H1 (cell line): ENCODE data around the gene VEPH1. TPM values are rescaled to one million over a fixed set of nuclear protein-coding genes. Genes with fewer than 3 reads are reported as not detected.

ENCODE experiments used
- CTCF ChIA-PET: fragments of 300-600 bp; sonication (Branson Sonifier 250); formaldehyde crosslinking; loops from one replicate; lab custom pipeline; 2021; ENCODE audit not compliant: partially characterized antibody; lab: Charles Lee
- POLR2A ChIA-PET: fragments of 300-600 bp; sonication (Branson Sonifier 250); formaldehyde crosslinking; loops from one replicate; lab custom pipeline; 2021; ENCODE audit warnings: inconsistent platforms; ENCODE audit not compliant: partially characterized antibody; lab: Charles Lee
- DNase-seq, 2 experiments: peaks; one replicate each; pipeline versions ENCODE4 v3.0.0 to v3.0.0-alpha.2; 2010 to 2022; ENCODE audit warnings: low spot score in 2 of 2, low read depth in 1 of 2, mixed read lengths in 1 of 2
- FAIRE-seq: peaks from 2 replicates; lab custom pipeline; 2011; peaks lifted over from hg19 to GRCh38; lab: Jason Lieb, UNC
- H2AFZ ChIP-seq: 2 replicates; pipeline ENCODE4 v1.8.1; 2012; ENCODE audit warnings: low read length, inconsistent platforms
- H2AK5ac ChIP-seq: 2 replicates; pipeline ENCODE4 v1.6.1; 2013; ENCODE audit warnings: low read depth, low read length
- H2BK120ac ChIP-seq: replicated peaks from 2 replicates; pipeline ENCODE3; 2013; ENCODE audit warnings: low read depth, low read length, inconsistent platforms
- H2BK12ac ChIP-seq: 2 replicates; pipeline ENCODE4 v1.6.1; 2013; ENCODE audit warnings: low read depth, low read length
- H2BK15ac ChIP-seq: 2 replicates; pipeline ENCODE4 v1.6.1; 2013; ENCODE audit warnings: low read length
- H2BK20ac ChIP-seq: 2 replicates; pipeline ENCODE4 v1.6.1; 2013; ENCODE audit warnings: low read length
- H2BK5ac ChIP-seq: 2 replicates; pipeline ENCODE4 v1.6.1; 2013; ENCODE audit warnings: low read depth, low read length
- H3K14ac ChIP-seq: 2 replicates; pipeline ENCODE4 v1.6.1; 2013; ENCODE audit warnings: inconsistent platforms; ENCODE audit not compliant: insufficient read length
- H3K18ac ChIP-seq: 2 replicates; pipeline ENCODE4 v1.6.1; 2013; ENCODE audit warnings: low read length; ENCODE audit errors: extremely low read depth
- H3K23ac ChIP-seq: 2 replicates; pipeline ENCODE4 v1.6.1; 2013; ENCODE audit warnings: inconsistent platforms; ENCODE audit not compliant: insufficient read length
- H3K23me2 ChIP-seq: 2 replicates; pipeline ENCODE4 v1.6.1; 2013; ENCODE audit warnings: low read depth, low read length
- H3K27ac ChIP-seq: 2 replicates; pipeline ENCODE4 v1.6.1; 2011; ENCODE audit warnings: low read depth, low read length, inconsistent platforms
- H3K27me3 ChIP-seq, 4 experiments: replicated peaks in 1 of 4; 1 replicate in 1 of 4; 2 replicates in 3 of 4; pipeline versions ENCODE4 v1.6.1 to v1.8.1; 2011 to 2013; ENCODE audit warnings: low read length in 3 of 4, mild to moderate bottlenecking in 3 of 4, inconsistent platforms in 2 of 4, mixed read lengths in 2 of 4, moderate library complexity in 1 of 4; ENCODE audit not compliant: control insufficient read depth in 3 of 4, insufficient read depth in 3 of 4; ENCODE audit errors: extremely low read depth in 1 of 4
- H3K36me3 ChIP-seq, 4 experiments: 2 replicates each; pipeline versions ENCODE4 v1.6.1 to v1.8.1; 2011 to 2013; ENCODE audit warnings: mild to moderate bottlenecking in 4 of 4, low read length in 3 of 4, moderate library complexity in 2 of 4, control low read depth in 1 of 4, inconsistent platforms in 1 of 4; ENCODE audit not compliant: insufficient read depth in 4 of 4, control insufficient read depth in 2 of 4
- H3K4ac ChIP-seq: replicated peaks from 2 replicates; pipeline ENCODE3; 2013; ENCODE audit warnings: low read length, low read depth, mixed read lengths, inconsistent platforms; ENCODE audit not compliant: insufficient read length
- H3K4me1 ChIP-seq, 4 experiments: replicated peaks in 1 of 4; 1 replicate in 1 of 4; 2 replicates in 3 of 4; pipeline versions ENCODE4 v1.6.1 to v1.8.1; 2011 to 2013; ENCODE audit warnings: low read length in 3 of 4, inconsistent platforms in 2 of 4, mixed read lengths in 1 of 4; ENCODE audit not compliant: insufficient read depth in 4 of 4, control insufficient read depth in 3 of 4
- H3K4me2 ChIP-seq, 2 experiments: 2 replicates each; pipeline versions ENCODE4 v1.6.1 to v1.8.1; 2011 to 2013; ENCODE audit warnings: low read depth in 2 of 2, low read length in 2 of 2, control low read depth in 1 of 2, inconsistent platforms in 1 of 2, mild to moderate bottlenecking in 1 of 2; ENCODE audit not compliant: insufficient read depth in 1 of 2
- H3K4me3 ChIP-seq, 4 experiments: fragments of 200-600, 300-600 bp in 1 of 4; sonication (generic), shearing (Covaris generic), sonication (Bioruptor Twin) in 1 of 4; 2 replicates each; pipeline versions ENCODE4 v1.5.1 to v1.8.1; 2011 to 2016; ENCODE audit warnings: low read length in 4 of 4, low read depth in 3 of 4, control low read depth in 2 of 4, inconsistent platforms in 2 of 4, mild to moderate bottlenecking in 2 of 4, mixed read lengths in 1 of 4, moderate library complexity in 1 of 4; ENCODE audit not compliant: insufficient read depth in 2 of 4; ENCODE audit errors: extremely low read depth in 1 of 4
- H3K56ac ChIP-seq: replicated peaks from 2 replicates; pipeline ENCODE3; 2013; ENCODE audit warnings: low read depth, mild to moderate bottlenecking, mixed read lengths, low read length, inconsistent platforms; ENCODE audit not compliant: insufficient read length
- H3K79me1 ChIP-seq: 2 replicates; pipeline ENCODE4 v1.6.1; 2013; ENCODE audit warnings: low read depth, low read length, control low read depth
- H3K79me2 ChIP-seq, 2 experiments: 2 replicates each; pipeline versions ENCODE4 v1.6.1 to v1.8.1; 2012 to 2013; ENCODE audit warnings: low read length in 2 of 2, mild to moderate bottlenecking in 2 of 2, inconsistent platforms in 1 of 2; ENCODE audit not compliant: insufficient read depth in 2 of 2, control insufficient read depth in 1 of 2
- H3K9ac ChIP-seq, 4 experiments: replicated peaks in 1 of 4; 1 replicate in 1 of 4; 2 replicates in 3 of 4; pipeline versions ENCODE4 v1.6.1 to v1.8.1; 2011 to 2013; ENCODE audit warnings: low read depth in 3 of 4, low read length in 3 of 4, control low read depth in 2 of 4, mild to moderate bottlenecking in 2 of 4, moderate library complexity in 2 of 4, inconsistent platforms in 1 of 4; ENCODE audit errors: extremely low read depth in 1 of 4
- H3K9me3 ChIP-seq, 2 experiments: 2 replicates each; pipeline versions ENCODE4 v1.6.1 to v1.8.1; 2012 to 2013; ENCODE audit warnings: mild to moderate bottlenecking in 2 of 2, moderate library complexity in 2 of 2, control low read depth in 1 of 2, inconsistent platforms in 1 of 2, low read depth in 1 of 2, low read length in 1 of 2, mixed read lengths in 1 of 2; ENCODE audit not compliant: insufficient read depth in 2 of 2
- H4K20me1 ChIP-seq, 2 experiments: replicated peaks in 1 of 2; 2 replicates each; pipeline versions ENCODE3 to v1.8.1; 2011 to 2013; ENCODE audit warnings: inconsistent platforms in 2 of 2, low read length in 2 of 2, mild to moderate bottlenecking in 1 of 2; ENCODE audit not compliant: insufficient read depth in 2 of 2, control insufficient read depth in 1 of 2
- H4K5ac ChIP-seq: 2 replicates; pipeline ENCODE4 v1.6.1; 2013; ENCODE audit warnings: low read length, low read depth, mixed read lengths, inconsistent platforms; ENCODE audit not compliant: insufficient read length
- H4K8ac ChIP-seq: 2 replicates; pipeline ENCODE4 v1.8.0; 2013; ENCODE audit warnings: mild to moderate bottlenecking, moderate library complexity, low read length, inconsistent platforms; ENCODE audit not compliant: insufficient read depth; ENCODE audit errors: extremely low read depth
- H4K91ac ChIP-seq: replicated peaks from 2 replicates; pipeline ENCODE3; 2013; ENCODE audit warnings: low read length, mixed read lengths, inconsistent platforms; ENCODE audit not compliant: insufficient read length
- ASH2L ChIP-seq: fragments of 200-600, 300-600 bp; sonication (generic); IDR thresholded peaks from one replicate; pipeline ENCODE4 v1.7.1; 2017; ENCODE audit warnings: low read length
- CHD2 ChIP-seq: IDR thresholded peaks from 2 replicates; pipeline ENCODE4 v1.6.1; 2012; ENCODE audit warnings: low read length, improper control_type of control experiment
- CREB1 ChIP-seq: IDR thresholded peaks from 2 replicates; pipeline ENCODE4 v1.6.1; 2012; ENCODE audit warnings: inconsistent platforms
- EGR1 ChIP-seq: IDR thresholded peaks from 2 replicates; pipeline ENCODE4 v1.6.1; 2011; ENCODE audit warnings: low read depth, low read length, borderline replicate concordance
- EZH2 ChIP-seq: fragments of 200-600 bp; sonication (generic); IDR thresholded peaks from 2 replicates; pipeline ENCODE4 v1.7.1; 2012; ENCODE audit warnings: low read depth, mild to moderate bottlenecking, moderate library complexity, low read length, inconsistent platforms; ENCODE audit not compliant: severe bottlenecking
- FOSL1 ChIP-seq: IDR thresholded peaks from 2 replicates; pipeline ENCODE4 v1.6.1; 2011; ENCODE audit warnings: mild to moderate bottlenecking, low read depth, low read length, moderate library complexity; ENCODE audit not compliant: insufficient read depth
- JUND ChIP-seq: IDR thresholded peaks from 2 replicates; pipeline ENCODE4 v1.6.1; 2011; ENCODE audit warnings: mild to moderate bottlenecking, improper control_type of control experiment, low read length
- RBBP5 ChIP-seq: IDR thresholded peaks from 2 replicates; pipeline ENCODE4 v1.7.1; 2012; ENCODE audit warnings: low read depth, mild to moderate bottlenecking, inconsistent platforms, low read length, moderate library complexity, borderline replicate concordance
- SIN3A ChIP-seq, 2 experiments: IDR thresholded peaks in 1 of 2; conservative IDR thresholded peaks in 1 of 2; 2 replicates each; pipeline ENCODE4 v1.6.1; 2011 to 2012; ENCODE audit warnings: low read length in 2 of 2, improper control_type of control experiment in 1 of 2, low read depth in 1 of 2, mild to moderate bottlenecking in 1 of 2
- SP4 ChIP-seq: IDR thresholded peaks from 2 replicates; pipeline ENCODE4 v1.6.1; 2012; ENCODE audit warnings: low read length, inconsistent platforms
- WGBS, 2 experiments: shearing (Covaris generic) in 1 of 2; methylation state at CpG; one replicate each; pipeline versions ENCODE4 v1.1.6 to v1.1.7; 2013 to 2015; ENCODE audit warnings: low lambda C conversion rate in 2 of 2, mixed read lengths in 2 of 2, inconsistent platforms in 1 of 2, low coverage in 1 of 2, missing lambda C conversion rate in 1 of 2; ENCODE audit not compliant: insufficient replicate concordance in 2 of 2, insufficient coverage in 1 of 2, insufficient read length in 1 of 2; ENCODE audit errors: extremely low coverage in 1 of 2, missing lambda C conversion rate in 1 of 2; 5-methylcytosine and 5-hydroxymethylcytosine counted together
- polyA plus RNA-seq, 7 experiments: library from polyadenylated mRNA; depleted of rRNA in 3 of 7; stranded (reverse) in 5 of 7; unstranded in 2 of 7; fragments of >200 nt in 5 of 7; fragments of 200-250 nt in 2 of 7; gene quantifications; 1 replicate in 5 of 7; 2 replicates in 1 of 7; 4 replicates in 1 of 7; pipeline versions ENCODE4 v1.2.1 to v1.2.3, GENCODE V29; 2011 to 2013; ENCODE audit warnings: missing spikeins in 2 of 7, mixed read lengths in 2 of 7
- total RNA-seq: library from RNA; stranded (reverse); fragmentation: NEBNext Ultra II Directional; extraction: Animal tissue kit (Norgen Biotek cat#: 25700); gene quantifications from 2 replicates; pipeline ENCODE4 v1.2.1, GENCODE V29; 2021
- TF ChIP-seq, protein P1 (sequence below): IDR thresholded peaks from 2 replicates; pipeline ENCODE4 v1.6.1; 2012; ENCODE audit warnings: inconsistent platforms

Gene VEPH1
- total and polyA plus RNA-seq, 2 of the 8 experiments (the other 6 are each of a cell fraction or from before 2014, with no cell fraction given) = 12.0 to 18.3 TPM

DNA sequence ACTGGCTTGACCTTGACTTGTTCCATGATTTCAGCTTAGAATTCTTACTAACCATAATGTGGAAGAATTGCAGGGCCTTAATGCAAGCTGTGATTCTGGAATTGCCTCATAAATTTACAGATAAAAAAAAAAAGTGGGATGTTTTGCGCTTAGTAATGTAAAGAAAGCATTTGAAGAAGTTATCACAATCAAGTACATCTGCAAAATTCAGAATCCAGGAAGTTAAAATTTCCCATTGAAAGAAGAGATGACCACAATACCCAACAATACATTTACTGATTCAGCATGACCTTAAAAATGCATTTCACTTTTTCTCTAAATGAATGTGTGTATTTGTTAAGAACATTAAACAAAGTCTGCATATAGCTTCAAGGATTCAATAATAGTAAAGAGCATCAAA is 278.2 kb downstream of the VEPH1 start:
- no peak for FAIRE-seq
- TF ChIP-seq SP4 (no peak), FOSL1 (no peak), CREB1 (no peak), CHD2 (no peak), RBBP5 (no peak), EGR1 (no peak), EZH2 (no peak), JUND (no peak), ASH2L (no peak), SIN3A (conservative IDR thresholded peaks at IDR 0.05 in 1 of 2, IDR thresholded peaks at IDR 0.05 in 1 of 2; ENCODE audit: low read depth in 1 of 2, low read length in 2 of 2) (no peak)
- TF ChIP-seq, protein P1, sequence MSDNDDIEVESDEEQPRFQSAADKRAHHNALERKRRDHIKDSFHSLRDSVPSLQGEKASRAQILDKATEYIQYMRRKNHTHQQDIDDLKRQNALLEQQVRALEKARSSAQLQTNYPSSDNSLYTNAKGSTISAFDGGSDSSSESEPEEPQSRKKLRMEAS = no peak
- Histone ChIP-seq H3K23ac (no peak overlapping the region), H3K79me1 (no peaks in the 10 kb centered on the region), H3K9me3 (no peaks in the 10 kb centered on the region), H3K4me1 (no peaks in the 10 kb centered on the region), H2BK20ac (no peak overlapping the region), H3K14ac (no peak overlapping the region), H4K91ac (no peak overlapping the region), H3K4me3 (no peak overlapping the region), H4K5ac (no peak overlapping the region), H3K4me2 (no peak overlapping the region), H4K20me1 (no peaks in the 10 kb centered on the region), H3K9ac (no peak overlapping the region), H3K56ac (no peak overlapping the region), H2BK15ac (no peak overlapping the region), H3K27me3 (no peaks in the 10 kb centered on the region), H3K36me3 (no peaks in the 10 kb centered on the region), H2BK120ac (no peak overlapping the region), H3K27ac (no peak overlapping the region), H4K8ac (no peak overlapping the region), H3K18ac (no peak overlapping the region), H2AFZ (no peak overlapping the region), H3K79me2 (no peaks in the 10 kb centered on the region), H2AK5ac (no peak overlapping the region), H2BK5ac (no peak overlapping the region), H3K23me2 (no peaks in the 10 kb centered on the region), H2BK12ac (no peak overlapping the region), H3K4ac (no peak overlapping the region)
- no peak for DNase-seq
- WGBS, 2 experiments = 95% methylated on average over 1 of the region's 1 CpG; no CpG with 5 or more reads in 1 of the 2 experiments
- CTCF ChIA-PET = interaction anchor here (1.2 to 1.8 kb wide), 3 partner anchors 15 to 49 kb away, joined by 3 to 4 read pairs (median 4); no protein-coding TSS in a partner anchor
- POLR2A ChIA-PET = no interaction called here
